ENCODE measurements around the gene ADCY3. TPM values are rescaled to one million over a fixed set of nuclear protein-coding genes. Genes with fewer than 3 reads are reported as not detected.
"Not testable (repeated sequence)": the region's sequence is repeated elsewhere in the genome, so short reads cannot be mapped to it uniquely, and the experiment has no call there.

The ADCY3 gene
- total RNA-seq, 1 experiment from 2014 or later = 73.9 TPM

DNA sequence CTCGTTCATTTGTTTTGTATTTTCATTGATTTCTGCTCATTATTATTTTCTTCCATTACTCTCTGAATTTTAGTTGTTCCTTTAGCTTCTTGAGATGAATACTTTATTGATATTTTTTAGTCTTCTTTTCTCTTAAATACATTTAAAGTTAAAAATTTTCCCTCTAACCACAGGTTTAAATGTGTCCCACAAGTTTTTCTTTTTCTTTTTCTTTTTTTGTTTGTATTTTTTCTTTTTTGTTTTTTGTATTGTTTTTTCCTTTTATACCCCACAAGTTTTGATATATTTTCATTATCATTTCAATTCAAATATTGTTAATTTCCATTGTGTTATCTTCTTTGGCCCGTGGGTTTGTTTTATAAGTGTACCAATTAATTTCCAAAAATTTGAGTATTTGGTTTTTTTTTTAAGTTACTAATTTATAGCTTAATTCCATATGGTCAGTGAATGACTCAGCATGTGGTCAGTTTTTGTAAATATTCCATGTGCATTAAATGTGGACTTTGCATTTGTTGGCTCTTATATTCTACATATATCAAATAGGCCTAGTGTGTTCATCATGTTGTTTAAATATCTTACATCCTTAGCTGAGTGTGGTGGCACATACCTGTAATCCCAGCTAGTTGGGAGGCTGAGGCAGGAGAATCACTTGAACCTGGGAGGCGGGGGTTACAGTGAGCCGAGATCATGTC is 110.6 kb downstream of the ADCY3 start:
- H3K9me3 ChIP-seq (replicated peaks) = peaks cover 3% of the 10 kb centered on the region; the same call in 1 of the 2 replicates

DNA sequence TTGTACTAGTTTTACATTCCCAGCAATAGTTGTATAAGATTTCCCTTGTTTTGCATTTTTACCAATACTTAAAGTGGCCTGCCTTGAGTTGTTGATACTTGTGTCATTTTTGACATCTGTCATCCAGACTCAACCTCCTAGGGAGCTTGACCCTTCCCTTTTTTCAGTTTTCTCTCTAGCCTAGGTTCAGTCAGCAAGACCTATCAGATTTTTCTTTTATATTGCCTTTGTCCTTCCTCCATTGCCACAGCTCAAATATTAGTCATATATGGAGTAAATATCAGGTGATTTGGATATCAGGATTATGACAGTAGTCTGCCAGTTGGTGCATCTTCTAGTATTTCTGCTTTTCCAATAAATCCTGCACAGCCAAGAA is 113.4 kb downstream of the ADCY3 start:
- no peak overlapping the region for H3K27ac ChIP-seq
- peaks cover 71% of the 10 kb centered on the region for H3K36me3 ChIP-seq
- no peak for DNase-seq
- H3K27me3 ChIP-seq = no peaks in the 10 kb centered on the region
- peaks cover 11% of the 10 kb centered on the region for H3K9me3 ChIP-seq (replicated peaks)
- peaks cover 3% of the 10 kb centered on the region; the same call in 1 of the 2 replicates for H3K4me1 ChIP-seq
- no peak overlapping the region for H3K4me3 ChIP-seq

More for the DNA sequence above, 110.6 kb downstream of the ADCY3 start:
- Histone ChIP-seq H3K27me3 (no peaks in the 10 kb centered on the region), H3K36me3 (peaks cover 83% of the 10 kb centered on the region), H3K4me1 (peaks cover 7% of the 10 kb centered on the region), H3K27ac (no peak overlapping the region), H3K4me3 (no peak overlapping the region)
- no peak for DNase-seq

DNA sequence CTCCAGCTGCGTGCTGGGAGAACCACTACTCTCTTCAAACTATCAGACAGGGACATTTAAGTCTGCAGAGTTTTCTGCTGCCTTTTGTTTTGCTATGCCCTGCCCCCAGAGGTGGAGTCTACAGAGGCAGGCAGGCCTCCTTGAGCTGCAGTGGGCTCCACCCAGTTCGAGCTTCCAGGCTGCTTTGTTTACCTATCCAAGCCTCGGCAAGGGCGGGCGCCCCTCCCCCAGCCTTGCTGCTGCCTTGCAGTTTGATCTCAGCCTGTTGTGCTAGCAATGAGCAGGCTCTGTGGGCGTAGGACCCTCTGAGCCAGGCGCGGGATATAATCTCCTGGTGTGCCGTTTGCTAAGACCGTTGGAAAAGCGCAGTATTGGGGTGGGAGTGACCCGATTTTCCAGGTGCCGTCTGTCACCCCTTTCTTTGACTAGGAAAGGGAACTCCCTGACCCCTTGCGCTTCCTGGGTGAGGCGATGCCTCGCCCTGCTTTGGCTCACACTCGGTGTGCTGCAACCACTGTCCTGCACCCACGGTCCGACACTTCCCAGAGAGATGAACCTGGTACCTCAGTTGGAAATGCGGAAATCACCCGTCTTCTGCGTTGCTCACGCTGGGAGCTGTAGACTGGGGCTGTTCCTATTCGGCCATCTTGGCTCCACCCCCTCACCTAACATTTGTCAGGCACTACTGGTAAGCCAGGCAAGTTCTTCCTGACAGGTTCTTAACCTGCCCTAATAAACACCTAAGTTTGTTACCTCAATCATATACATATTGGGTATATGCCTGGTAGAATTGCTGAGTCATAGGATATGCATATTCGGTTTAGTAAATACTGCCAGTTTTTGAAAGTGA is 114.0 kb downstream of the ADCY3 start:
- not testable (repeated sequence) for H3K4me3 ChIP-seq, H3K27ac ChIP-seq, H3K27me3 ChIP-seq, DNase-seq, H3K4me1 ChIP-seq
- Histone ChIP-seq H3K36me3 (peaks cover 75% of the 10 kb centered on the region), H3K9me3 (replicated peaks) (peaks cover 13% of the 10 kb centered on the region)

DNA sequence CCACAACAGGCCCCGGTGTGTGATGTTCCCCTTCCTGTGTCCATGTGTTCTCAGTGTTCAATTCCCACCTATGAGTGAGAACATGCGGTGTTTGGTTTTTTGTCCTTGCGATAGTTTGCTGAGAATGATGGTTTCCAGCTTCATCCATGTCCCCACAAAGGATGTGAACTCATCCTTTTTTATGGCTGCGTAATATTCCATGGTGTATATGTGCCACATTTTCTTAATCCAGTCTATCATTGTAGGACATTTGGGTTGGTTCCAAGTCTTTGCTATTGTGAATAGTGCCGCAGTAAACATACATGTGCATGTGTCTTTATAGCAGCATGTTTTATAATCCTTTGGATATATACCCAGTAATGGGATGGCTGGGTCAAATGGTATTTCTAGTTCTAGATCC is 119.5 kb downstream of the ADCY3 start:
- H3K27ac ChIP-seq, H3K4me1 ChIP-seq, H3K4me3 ChIP-seq, H3K27me3 ChIP-seq, DNase-seq: not testable (repeated sequence)
- Histone ChIP-seq H3K36me3 (peaks cover 83% of the 10 kb centered on the region), H3K9me3 (replicated peaks) (peaks cover 17% of the 10 kb centered on the region)

DNA sequence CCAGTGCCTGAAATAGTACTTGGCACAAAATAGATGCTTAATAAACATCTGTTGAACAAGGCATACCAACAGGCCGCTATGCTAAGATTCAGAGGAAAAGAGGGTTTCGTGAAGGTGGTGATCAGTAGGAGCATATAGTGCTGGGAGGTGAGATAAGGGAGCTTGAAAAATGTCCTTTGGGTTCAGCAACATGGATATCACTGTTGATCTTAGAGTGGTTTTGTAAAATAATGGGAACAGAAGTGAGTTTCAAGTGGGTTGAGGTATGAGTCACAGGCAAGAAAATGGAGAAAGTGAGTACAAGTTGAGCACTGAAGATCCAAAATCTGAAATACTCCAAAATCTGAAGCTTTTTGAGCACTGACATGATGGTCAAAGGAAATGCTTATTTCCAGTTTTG is 122.4 kb downstream of the ADCY3 start:
- peaks cover 13% of the 10 kb centered on the region for H3K9me3 ChIP-seq (replicated peaks)
- no peak overlapping the region for H3K27ac ChIP-seq
- H3K4me1 ChIP-seq = peaks cover 4% of the 10 kb centered on the region
- H3K4me3 ChIP-seq = no peak overlapping the region
- no peak for DNase-seq
- H3K27me3 ChIP-seq = no peaks in the 10 kb centered on the region
- peaks cover 76% of the 10 kb centered on the region for H3K36me3 ChIP-seq

DNA sequence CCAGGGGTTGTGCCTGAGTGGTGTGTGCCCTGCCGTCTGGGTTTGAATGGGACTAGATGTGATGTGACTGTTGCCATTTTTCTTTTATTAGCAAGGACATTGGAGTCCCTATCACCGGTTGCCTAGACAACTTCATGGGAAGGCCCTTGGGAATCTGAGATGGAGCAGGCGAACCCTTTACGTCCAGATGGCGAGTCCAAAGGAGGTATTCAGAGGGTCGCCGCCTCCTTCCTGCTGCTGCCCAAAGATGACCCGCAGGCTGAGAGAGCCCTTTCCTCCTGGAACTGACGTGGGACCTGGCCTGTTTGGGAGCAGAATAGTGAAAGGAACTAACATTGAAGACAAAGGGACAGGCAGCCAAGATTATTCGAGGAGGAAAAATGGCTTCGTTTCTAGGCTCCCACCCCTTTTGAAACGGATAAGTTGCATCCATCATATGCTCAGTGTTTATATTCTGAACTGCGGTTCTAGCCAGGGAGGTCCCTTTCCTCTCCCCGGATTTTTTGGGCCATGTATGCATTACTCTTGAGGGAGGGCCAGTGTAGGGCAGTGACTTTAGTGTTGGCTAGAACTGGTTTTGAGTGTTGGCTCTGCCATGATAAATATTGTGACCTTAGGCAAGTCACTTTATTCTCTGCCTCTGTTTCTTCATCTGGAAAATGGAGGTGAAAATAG is 126.1 kb downstream of the ADCY3 start:
- Histone ChIP-seq H3K4me1 (peaks cover 4% of the 10 kb centered on the region), H3K27me3 (no peaks in the 10 kb centered on the region), H3K36me3 (peaks cover 43% of the 10 kb centered on the region), H3K4me3 (peak overlapping the region; percentile 97), H3K9me3 (replicated peaks) (no peaks in the 10 kb centered on the region), H3K27ac (peak overlapping the region; percentile 99)
- DNase-seq = peak; percentile 67 to 80

DNA sequence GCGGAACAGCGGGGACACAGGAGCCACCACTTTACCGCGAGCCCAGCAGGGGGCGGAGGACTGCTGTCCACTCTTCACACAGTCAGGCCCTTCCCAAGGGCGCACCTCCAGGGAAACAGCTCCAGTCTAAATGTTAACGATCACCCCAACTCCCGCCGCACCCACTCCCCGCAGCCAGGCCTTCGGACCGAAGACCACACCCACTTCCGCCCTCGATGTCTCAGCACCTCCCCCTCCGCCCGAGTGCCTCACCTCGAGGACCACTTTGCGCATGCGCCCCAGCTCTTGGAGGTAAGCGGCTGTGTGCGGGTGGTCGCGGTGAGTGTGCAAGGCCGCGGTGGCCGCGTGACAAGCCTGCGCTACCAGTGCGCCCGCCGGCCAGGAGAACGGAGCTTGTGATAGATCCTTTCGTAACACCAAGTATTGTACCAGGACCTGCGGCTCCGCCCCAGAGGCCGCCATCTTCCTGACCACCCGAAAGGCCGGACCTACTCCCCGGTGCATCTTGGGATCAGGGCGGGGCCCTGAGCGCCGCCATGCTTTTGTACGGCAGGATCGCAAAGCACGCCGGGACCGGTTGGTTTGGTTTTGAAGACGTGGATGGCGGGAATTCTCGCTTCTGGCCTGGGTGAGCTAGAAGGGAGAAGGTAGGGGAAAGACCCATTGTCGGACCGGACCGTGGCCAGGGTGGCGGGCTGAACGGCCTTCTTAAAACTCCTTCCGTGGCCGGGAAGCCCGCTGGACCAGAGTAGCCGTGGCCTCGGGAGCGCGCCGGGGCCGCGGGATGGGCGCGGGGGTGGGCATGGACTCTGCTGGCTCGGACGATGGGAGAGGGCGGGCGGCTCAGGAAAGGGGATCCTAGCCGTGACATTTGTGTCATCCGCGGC is 126.9 kb downstream of the ADCY3 start, which contains the start of the genes CENPO and PTRHD1:
Gene CENPO (plus strand): TSS at position 552 of the 887 bp plus-strand sequence. CDS start 495 bp downstream, outside the sequence.
Gene PTRHD1 (minus strand): TSS at position 518 of the 887 bp plus-strand sequence. CDS start 14 bp downstream, at position 504.
- Histone ChIP-seq H3K9me3 (replicated peaks) (no peaks in the 10 kb centered on the region), H3K27ac (peak within 1 kb of the TSS; percentile 99), H3K4me1 (peaks cover 4% of the 10 kb centered on the region), H3K4me3 (peak within 1 kb of the TSS; percentile 97), H3K36me3 (peaks cover 39% of the 10 kb centered on the region), H3K27me3 (no peaks in the 10 kb centered on the region)
- peak; percentile 99 for DNase-seq

DNA sequence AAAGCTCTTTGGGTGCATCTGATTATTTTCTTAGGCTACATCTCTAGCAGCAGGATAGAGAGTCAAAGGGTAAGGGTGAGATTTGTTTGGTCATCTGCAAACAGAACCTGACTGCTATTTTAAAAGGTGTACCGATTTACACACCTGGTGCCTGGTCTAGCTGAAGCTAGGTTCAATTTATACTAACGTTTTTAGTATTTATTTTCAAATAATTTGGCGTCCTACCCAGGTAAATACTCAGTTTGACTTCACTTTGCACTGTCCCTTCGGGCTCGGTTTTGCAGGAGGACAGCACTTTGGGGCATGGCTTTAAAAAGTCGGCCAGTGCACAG is 127.5 kb downstream of the ADCY3 start:
- H3K4me1 ChIP-seq = peaks cover 4% of the 10 kb centered on the region
- H3K9me3 ChIP-seq (replicated peaks) = no peaks in the 10 kb centered on the region
- H3K36me3 ChIP-seq = peaks cover 33% of the 10 kb centered on the region
- no peak for DNase-seq
- peak overlapping the region; percentile 97 for H3K4me3 ChIP-seq
- no peaks in the 10 kb centered on the region for H3K27me3 ChIP-seq
- H3K27ac ChIP-seq = peak overlapping the region; percentile 99

DNA sequence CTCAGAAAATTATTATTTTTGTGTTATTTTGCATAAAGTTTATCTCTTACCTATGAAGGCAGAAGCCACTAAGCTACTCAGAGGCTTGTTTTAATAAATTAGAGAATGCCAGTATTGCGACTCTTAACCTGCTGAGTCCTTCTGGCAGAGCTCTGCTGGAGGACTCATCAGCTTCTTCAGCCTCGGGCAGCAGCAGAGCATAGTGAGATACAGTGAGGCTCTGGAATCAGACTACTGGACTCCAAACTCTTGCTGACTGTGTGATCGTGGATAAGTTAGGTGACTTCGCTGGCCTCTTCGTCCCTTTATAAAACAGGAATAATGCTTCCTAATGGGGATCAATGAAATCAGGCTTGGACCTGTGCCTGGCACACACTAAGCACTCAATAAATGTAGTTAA is 128.6 kb downstream of the ADCY3 start:
- peaks cover 22% of the 10 kb centered on the region for H3K36me3 ChIP-seq
- H3K27ac ChIP-seq = no peak overlapping the region
- no peaks in the 10 kb centered on the region for H3K27me3 ChIP-seq
- H3K9me3 ChIP-seq (replicated peaks) = no peaks in the 10 kb centered on the region
- peaks cover 4% of the 10 kb centered on the region for H3K4me1 ChIP-seq
- no peak for DNase-seq
- H3K4me3 ChIP-seq = no peak overlapping the region

DNA sequence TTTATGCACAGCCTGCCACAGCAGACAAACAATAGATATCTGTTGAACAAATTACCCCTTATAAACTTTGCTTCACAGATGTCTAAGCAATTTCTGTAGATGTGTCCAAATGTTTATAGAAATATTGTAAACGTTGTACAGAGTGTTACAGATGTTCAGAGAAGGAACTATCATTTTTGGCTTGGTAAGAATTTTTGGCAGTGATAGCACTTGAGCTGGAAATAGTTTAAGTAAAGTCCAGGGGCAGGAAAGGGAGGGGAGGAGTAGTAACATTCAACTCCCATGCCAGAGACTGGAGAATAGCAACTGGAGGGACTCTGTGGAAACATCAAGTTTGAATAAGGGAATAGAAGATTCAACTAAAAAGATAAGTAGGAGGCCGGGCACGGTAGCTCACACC is 131.2 kb downstream of the ADCY3 start:
- peaks cover 2% of the 10 kb centered on the region; the same call in 1 of the 2 replicates for H3K36me3 ChIP-seq
- no peak for DNase-seq
- no peaks in the 10 kb centered on the region; the same call in 1 of the 2 replicates for H3K9me3 ChIP-seq (replicated peaks)
- peaks cover 6% of the 10 kb centered on the region for H3K4me1 ChIP-seq
- H3K27me3 ChIP-seq = no peaks in the 10 kb centered on the region
- no peak overlapping the region for H3K27ac ChIP-seq
- H3K4me3 ChIP-seq = no peak overlapping the region

DNA sequence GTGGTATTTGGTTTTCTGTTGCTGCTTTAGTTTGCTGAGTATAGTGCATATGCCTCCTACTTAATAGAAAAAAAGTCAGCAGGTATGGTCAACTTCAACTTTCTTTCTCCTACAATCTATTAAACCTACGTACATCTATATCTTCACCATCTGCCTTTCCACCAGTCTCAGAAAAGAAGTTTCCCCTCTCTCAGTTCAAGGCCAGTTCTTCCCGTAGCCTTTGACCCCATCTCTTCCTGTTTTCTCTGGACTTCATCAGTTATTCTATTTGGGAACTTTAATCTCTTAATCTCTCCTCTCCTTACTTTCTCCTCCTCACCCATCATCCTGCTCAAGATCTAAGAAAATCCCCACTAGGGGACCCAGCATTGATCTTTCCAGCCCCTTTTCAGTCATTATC is 132.5 kb downstream of the ADCY3 start:
- H3K27me3 ChIP-seq = no peaks in the 10 kb centered on the region
- H3K36me3 ChIP-seq = peaks cover 2% of the 10 kb centered on the region; the same call in 1 of the 2 replicates
- peaks cover under 1% of the 10 kb centered on the region for H3K9me3 ChIP-seq (replicated peaks)
- H3K27ac ChIP-seq = no peak overlapping the region
- no peak for DNase-seq
- peaks cover 6% of the 10 kb centered on the region for H3K4me1 ChIP-seq
- H3K4me3 ChIP-seq = no peak overlapping the region

DNA sequence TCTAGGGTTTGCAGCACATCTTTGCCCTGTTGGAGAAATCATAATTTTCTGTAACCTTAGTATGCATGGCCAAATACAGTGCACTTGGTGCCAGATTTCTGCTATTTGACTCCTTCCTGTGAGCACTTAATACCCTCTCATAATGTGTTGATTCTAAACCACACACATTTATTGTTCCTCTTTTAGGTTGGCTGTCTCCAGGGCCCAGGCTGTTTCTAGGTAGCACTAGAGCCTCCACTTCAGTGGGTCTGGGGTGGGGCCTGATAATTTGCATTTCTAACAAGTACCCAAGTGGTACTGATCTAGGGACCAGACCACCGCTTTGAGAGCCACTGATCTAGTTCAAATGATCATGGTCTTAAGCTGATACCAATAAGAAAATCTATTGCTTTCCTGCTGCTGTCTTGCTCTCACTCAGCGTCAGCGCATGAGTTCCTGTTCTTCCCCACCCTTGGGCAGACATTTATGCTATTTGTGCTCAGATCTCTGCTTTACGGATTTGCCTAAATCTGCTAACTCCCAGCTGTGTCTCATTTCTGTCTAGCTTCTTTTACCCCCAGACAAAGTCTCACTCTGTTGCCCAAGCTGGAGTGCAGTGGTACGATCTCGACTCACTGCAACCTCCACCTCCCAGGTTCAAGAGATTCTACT is 134.2 kb downstream of the ADCY3 start:
- peaks cover 6% of the 10 kb centered on the region for H3K4me1 ChIP-seq
- DNase-seq = peak in 1 of 2 experiments; percentile 42
- H3K9me3 ChIP-seq (replicated peaks) = peaks cover 5% of the 10 kb centered on the region
- H3K27ac ChIP-seq = no peak overlapping the region
- H3K27me3 ChIP-seq = no peaks in the 10 kb centered on the region
- peaks cover 2% of the 10 kb centered on the region; the same call in 1 of the 2 replicates for H3K36me3 ChIP-seq
- H3K4me3 ChIP-seq = no peak overlapping the region

DNA sequence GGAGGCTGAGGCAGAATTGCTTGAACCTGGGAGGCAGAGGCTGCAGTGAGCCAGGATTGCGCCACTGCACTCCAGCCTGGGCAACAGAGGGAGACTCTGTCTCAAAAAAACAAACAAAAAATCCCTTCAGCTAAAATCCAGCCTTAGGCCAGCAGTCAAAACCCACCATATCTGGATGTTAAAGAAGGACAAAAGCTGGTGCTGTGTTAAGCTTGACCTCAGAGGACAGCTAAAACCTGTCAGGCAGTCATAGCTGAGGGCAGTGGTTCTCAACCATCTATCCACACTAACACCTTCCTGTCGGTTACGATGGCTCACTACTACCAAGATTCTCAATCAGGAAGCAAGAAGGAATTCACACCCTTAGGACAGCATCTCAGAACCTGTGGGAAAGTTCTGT is 136.4 kb downstream of the ADCY3 start:
- DNase-seq = no peak
- Histone ChIP-seq H3K27ac (no peak overlapping the region), H3K9me3 (replicated peaks) (peaks cover 7% of the 10 kb centered on the region), H3K4me1 (peaks cover 6% of the 10 kb centered on the region), H3K36me3 (no peaks in the 10 kb centered on the region), H3K27me3 (no peaks in the 10 kb centered on the region), H3K4me3 (no peak overlapping the region)
